Measurements from ENCODE around the gene TEKT3. TPM values are rescaled to one million over a fixed set of nuclear protein-coding genes. Genes with fewer than 3 reads are reported as not detected.

Gene TEKT3
- total and polyA plus RNA-seq, 4 donors = 0.08 to 0.33 TPM; not detected in 2

GRCh38 chr17:15301845-15302244, 39.6 kb downstream of the TEKT3 start (continued):
- TF ChIP-seq YY1 (IDR thresholded peaks at IDR 0.05) = no peak

GRCh38 chr17:15298176-15298575, 43.2 kb downstream of the TEKT3 start:
- Histone ChIP-seq H3K36me3 (ENCODE audit: control insufficient read depth in 4 of 4, insufficient read depth in 3 of 4, low read depth in 1 of 4, low read length in 3 of 4) (no peaks in the 10 kb centered on the region), H3K4me1 (ENCODE audit: control insufficient read depth in 4 of 4, insufficient read depth in 4 of 4, low read length in 3 of 4) (no peaks in the 10 kb centered on the region), H3K27ac (ENCODE audit: low read depth in 1 of 2, low read length in 2 of 2) (no peak overlapping the region), H3K27me3 (ENCODE audit: control insufficient read depth in 4 of 4, insufficient read depth in 4 of 4, low read length in 3 of 4) (peaks cover 0 to 3% (median 0%) of the 10 kb centered on the region in 4 donors), H3K4me3 (ENCODE audit: low read depth in 1 of 3, low read length in 3 of 3) (no peak overlapping the region), H3K9me3 (ENCODE audit: control insufficient read depth in 4 of 4, low read length in 3 of 4) (no peaks in the 10 kb centered on the region), H3K9ac (ENCODE audit: low read depth in 1 of 2, low read length in 2 of 2) (no peak overlapping the region)
- WGBS = 81% methylated on average over 5 of the region's 5 CpGs
- no peak for DNase-seq (ENCODE audit: low spot score)
- TF ChIP-seq NR2F2 (IDR thresholded peaks at IDR 0.05) (no peak), HNF4G (IDR thresholded peaks at IDR 0.05) (no peak), EGR1 (IDR thresholded peaks at IDR 0.05; ENCODE audit: low read depth in 2 of 2) (no peak), ATF3 (IDR thresholded peaks at IDR 0.05) (no peak), RAD21 (IDR thresholded peaks at IDR 0.05) (no peak), FOXA1 (IDR thresholded peaks at IDR 0.05) (no peak)

GRCh38 chr17:15293558-15293957, 47.8 kb downstream of the TEKT3 start:
- Histone ChIP-seq H3K36me3 (ENCODE audit: control insufficient read depth in 4 of 4, insufficient read depth in 3 of 4, low read depth in 1 of 4, low read length in 3 of 4) (no peaks in the 10 kb centered on the region), H3K9me3 (ENCODE audit: control insufficient read depth in 4 of 4, low read length in 3 of 4) (no peaks in the 10 kb centered on the region), H3K9ac (ENCODE audit: low read depth in 1 of 2, low read length in 2 of 2) (no peak overlapping the region), H3K4me3 (ENCODE audit: low read depth in 1 of 3, low read length in 3 of 3) (no peak overlapping the region), H3K27ac (ENCODE audit: low read depth in 1 of 2, low read length in 2 of 2) (no peak overlapping the region), H3K4me1 (ENCODE audit: control insufficient read depth in 4 of 4, insufficient read depth in 4 of 4, low read length in 3 of 4) (no peaks in the 10 kb centered on the region), H3K27me3 (ENCODE audit: control insufficient read depth in 4 of 4, insufficient read depth in 4 of 4, low read length in 3 of 4) (peaks cover 0 to 2% (median 0%) of the 10 kb centered on the region in 4 donors)
- TF ChIP-seq ZBTB33 (IDR thresholded peaks at IDR 0.05) = no peak
- DNase-seq (ENCODE audit: low spot score) = no peak
- 70% methylated on average over 3 of the region's 3 CpGs for WGBS

GRCh38 chr17:15291674-15292361, 49.6 kb downstream of the TEKT3 start:
- WGBS = 63% methylated on average over 8 of the region's 8 CpGs
- Histone ChIP-seq H3K9ac (ENCODE audit: low read depth in 1 of 2, low read length in 2 of 2) (no peak overlapping the region), H3K4me3 (ENCODE audit: low read depth in 1 of 3, low read length in 3 of 3) (no peak overlapping the region), H3K36me3 (ENCODE audit: control insufficient read depth in 4 of 4, insufficient read depth in 3 of 4, low read depth in 1 of 4, low read length in 3 of 4) (no peaks in the 10 kb centered on the region), H3K9me3 (ENCODE audit: control insufficient read depth in 4 of 4, low read length in 3 of 4) (no peaks in the 10 kb centered on the region), H3K27ac (ENCODE audit: low read depth in 1 of 2, low read length in 2 of 2) (no peak overlapping the region), H3K4me1 (ENCODE audit: control insufficient read depth in 4 of 4, insufficient read depth in 4 of 4, low read length in 3 of 4) (no peaks in the 10 kb centered on the region), H3K27me3 (ENCODE audit: control insufficient read depth in 4 of 4, insufficient read depth in 4 of 4, low read length in 3 of 4) (peaks cover 0 to 2% (median 0%) of the 10 kb centered on the region in 4 donors)
- TF ChIP-seq JUND (IDR thresholded peaks at IDR 0.05) = no peak
- TF ChIP-seq RXRA (IDR thresholded peaks at IDR 0.05) = no peak
- no peak for TF ChIP-seq EGR1 (IDR thresholded peaks at IDR 0.05; ENCODE audit: low read depth in 2 of 2)
- no peak for TF ChIP-seq TAF1 (conservative IDR thresholded peaks at IDR 0.05)
- TF ChIP-seq HNF4A (conservative IDR thresholded peaks at IDR 0.05) = no peak
- no peak for TF ChIP-seq NR2F2 (IDR thresholded peaks at IDR 0.05)
- TF ChIP-seq YY1 (IDR thresholded peaks at IDR 0.05) = no peak
- no peak for TF ChIP-seq GABPA (IDR thresholded peaks at IDR 0.05 in 1 of 2, conservative IDR thresholded peaks at IDR 0.05 in 1 of 2)
- no peak for DNase-seq (ENCODE audit: low spot score)
